Measurements from ENCODE around the gene CCDC136.

The CCDC136 gene

GRCh38 chr7:128777156-128778123, 14.3 kb upstream of the CCDC136 start:
- DNase-seq, result no peak

- DNase-seq, result no peak
Observed at GRCh38 chr7:128778946-128779345, 12.8 kb upstream of the CCDC136 start.

- DNase-seq, result no peak
Observed at GRCh38 chr7:128781126-128781525, 10.6 kb upstream of the CCDC136 start.

DNA sequence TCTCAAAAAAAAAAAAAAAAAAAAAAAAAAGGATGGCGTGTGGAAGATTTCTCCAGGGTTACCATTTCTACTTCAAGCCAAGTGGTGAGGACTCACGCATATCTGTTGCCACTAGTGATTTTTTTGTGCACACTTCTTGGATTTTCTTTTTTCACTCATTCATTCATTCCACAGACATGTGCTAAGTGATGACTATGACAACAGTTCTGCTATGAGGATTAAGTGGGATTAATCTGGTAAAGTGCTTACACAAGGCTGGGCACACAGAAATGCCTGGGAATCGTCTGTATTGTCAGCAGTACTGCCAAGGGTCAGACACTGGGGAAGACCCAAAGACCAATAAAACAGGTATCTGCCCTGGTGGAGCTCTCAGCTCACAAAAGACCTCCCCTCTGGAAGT, 9.9 kb upstream of the CCDC136 start:
- DNase-seq, result no peak

- DNase-seq, result no peak
Observed at GRCh38 chr7:128783143-128783861, 8.5 kb upstream of the CCDC136 start.

DNA sequence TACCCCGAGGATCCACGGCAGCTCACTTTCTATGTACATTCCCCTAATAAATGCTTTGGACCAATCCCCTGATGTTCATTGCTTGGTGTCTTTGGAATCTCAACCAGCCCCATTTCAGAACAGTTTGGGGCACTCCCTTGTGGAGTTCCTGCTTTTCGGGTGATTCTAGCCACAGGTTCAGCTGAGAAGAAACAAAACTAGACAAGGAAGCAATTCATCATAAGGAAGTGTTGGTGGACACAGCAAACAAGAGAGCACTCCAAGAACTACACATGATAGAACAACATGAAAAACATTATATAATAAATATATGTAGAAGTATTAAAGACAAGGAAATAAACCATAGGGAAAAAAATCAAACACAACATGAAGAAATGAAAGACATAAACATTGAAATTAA, 6.0 kb upstream of the CCDC136 start:
- no peak for DNase-seq

DNA sequence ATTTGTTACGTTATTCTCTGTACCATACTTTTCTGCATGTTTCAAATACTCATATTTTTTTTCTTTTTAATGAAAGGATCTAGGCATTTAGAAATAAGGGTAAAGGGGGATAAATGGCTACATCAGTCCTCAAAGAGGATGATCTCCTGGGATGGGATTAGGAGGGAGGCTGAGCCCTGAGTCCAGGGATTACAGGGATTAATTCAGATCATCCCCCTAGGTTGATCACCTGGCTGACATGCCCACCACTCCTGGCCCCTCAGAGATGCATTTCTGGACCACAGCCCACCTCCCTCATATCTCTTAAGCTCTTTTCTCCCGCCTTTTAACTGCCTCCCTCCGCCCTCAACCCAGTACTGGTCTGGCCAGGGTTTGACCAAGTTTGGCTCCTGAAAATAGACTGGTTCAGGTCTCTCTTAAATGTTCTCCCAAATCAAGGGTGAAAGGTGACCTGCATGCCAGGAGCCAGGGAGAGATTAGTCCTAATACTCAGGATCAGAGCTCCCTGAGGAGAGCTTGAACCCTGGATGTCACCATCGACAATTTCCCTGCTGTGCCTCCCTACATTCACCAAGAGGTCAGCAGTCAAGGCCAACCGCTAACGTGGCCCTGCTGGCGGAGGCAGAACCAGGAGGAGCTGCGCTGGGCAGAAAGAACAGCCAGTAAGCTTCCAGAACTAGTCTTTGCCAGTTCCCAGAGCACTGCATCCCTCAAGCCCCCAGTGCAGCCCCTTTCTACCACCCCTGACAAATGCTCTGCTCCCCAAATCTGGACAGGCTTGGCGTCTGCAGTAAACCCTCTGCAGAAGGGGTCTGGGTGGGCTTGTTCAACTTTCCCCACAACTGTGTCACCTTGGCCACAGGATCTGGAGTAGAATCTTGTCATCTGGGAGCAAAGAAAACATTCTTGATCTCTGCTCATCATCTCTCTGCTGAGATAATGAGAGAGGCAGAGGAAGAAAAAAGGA, 3.0 kb upstream of the CCDC136 start:
- DNase-seq, result no peak

DNA sequence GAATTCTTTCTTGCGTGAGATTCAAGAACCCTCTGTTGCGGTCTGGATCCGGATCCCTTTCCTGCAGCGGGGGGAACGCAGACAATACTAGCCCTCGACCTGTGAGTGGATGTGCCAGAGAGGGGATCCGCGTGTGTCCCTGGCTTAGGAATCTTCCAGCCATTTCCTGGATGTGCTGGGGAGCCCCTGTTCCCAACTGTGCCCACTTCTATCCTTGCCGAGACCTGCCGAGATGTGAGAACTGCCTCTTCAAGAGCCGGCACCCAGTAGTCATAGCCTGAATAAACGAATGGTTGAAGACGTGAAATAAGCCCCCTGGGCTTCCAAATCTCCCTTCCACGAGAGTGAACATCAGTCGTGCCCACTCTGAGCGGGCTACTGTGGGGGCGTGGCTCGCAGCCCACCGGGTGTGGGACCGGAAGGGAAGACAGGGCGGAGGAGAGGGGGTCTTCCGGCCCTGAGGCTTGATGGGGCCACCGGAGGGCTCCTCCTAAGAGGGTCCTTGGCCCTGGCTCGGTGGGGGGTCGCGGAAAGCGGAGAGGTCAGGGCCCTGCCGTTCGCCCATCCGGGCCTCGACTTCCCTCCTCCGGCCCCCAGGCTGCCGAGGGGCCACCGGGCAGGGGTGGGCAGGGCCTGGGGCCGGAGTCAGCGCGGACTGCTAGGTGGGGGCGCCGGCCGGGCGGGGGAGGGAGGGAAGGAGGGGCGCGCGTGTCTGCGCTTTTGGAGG, 1.3 kb upstream of the CCDC136 start:
- no peak for DNase-seq

DNA sequence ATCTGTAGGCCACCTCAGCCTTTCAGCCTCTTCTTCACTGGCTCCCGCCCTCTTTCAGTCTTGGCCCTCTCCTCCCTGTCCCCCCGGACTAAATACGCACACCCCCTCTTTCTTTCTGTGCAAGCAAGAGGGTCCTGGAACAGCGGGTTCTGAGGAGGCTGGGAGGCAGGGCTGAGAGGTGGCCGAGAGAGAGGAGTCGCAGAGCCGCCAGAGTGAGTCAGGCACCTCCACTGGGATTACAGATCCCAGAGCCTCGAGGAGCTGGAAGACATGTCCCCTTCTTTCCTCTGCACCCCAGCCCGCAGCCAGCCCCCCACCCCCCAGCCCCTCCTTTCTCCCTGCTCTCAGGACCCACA, 182 bp downstream of the CCDC136 start:
- no peak for DNase-seq

DNA sequence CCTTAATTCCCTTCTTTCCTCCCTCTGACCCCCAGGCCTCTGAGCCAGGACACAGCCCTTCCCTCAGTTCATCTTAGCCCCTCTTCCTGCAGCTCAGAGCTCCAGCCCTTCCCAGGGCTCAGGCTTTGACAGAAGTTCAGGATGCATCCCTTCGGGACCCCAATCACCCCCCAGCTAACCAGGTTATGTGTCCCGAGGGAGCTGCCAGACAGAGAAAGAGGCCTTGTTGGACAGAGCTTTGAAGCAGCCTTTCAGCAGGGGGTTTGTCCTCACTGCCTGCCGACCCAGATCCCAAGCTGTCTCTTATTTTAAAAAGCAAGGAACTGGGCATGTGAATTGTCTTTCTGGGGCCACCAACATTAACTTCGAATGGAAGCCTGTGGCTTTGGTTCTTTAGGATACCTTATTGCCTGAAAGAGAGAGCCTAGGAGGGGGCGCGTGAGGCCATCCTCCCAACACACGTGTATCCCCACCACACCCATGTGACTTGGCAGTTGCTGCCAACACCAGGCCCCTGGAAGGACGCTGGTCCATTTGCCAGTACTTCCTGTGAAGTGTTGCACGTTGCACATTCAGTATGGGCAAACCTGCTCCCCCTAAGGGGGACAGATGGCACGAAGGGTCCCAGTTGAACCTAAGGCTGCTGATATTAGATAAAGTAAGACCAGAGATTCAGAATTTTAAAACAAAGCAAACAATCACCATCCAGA, 858 bp downstream of the CCDC136 start:
- peak in 1 of 2 experiments; percentile 11 for DNase-seq

- no peak for DNase-seq
Observed at GRCh38 chr7:128793181-128793547, 1.4 kb downstream of the CCDC136 start.

- no peak for DNase-seq
Observed at GRCh38 chr7:128794020-128794419, 2.3 kb downstream of the CCDC136 start.

DNA sequence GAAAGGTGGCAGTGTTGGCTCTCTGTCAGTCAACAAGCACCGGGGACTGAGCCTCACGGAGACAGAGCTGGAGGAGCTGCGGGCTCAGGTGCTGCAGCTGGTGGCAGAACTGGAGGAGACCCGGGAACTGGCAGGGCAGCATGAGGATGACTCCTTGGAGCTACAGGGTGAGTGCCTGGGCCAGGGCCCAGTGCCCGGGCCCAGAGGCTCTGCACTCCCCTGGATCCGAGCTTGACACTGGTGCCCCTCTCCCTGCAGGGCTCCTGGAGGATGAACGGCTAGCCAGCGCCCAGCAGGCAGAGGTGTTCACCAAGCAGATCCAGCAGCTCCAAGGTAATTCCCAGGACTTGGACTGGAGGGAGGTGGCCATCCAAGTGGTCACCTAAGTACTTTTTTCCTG, 2.7 kb downstream of the CCDC136 start:
- DNase-seq, result no peak

DNA sequence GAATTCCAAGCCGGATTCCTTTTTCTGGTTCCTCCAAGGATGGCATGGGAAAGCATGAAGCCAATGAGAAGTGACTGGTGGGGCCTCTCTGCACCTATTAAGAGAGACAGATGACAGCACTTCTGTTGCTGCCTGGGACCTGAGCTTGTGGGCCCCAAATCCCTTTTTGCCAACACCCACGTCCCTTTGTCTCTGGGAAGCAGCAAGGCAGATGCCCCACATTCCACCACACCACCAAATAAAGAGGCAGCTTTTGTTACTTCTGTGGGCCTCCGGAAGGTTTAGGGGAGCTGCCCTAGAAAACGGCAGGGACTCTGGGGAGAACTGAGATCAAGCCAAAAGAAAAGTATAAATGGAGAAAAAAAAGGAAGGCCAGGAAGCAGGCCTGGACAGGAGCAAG, 3.4 kb downstream of the CCDC136 start:
- DNase-seq, result no peak

DNA sequence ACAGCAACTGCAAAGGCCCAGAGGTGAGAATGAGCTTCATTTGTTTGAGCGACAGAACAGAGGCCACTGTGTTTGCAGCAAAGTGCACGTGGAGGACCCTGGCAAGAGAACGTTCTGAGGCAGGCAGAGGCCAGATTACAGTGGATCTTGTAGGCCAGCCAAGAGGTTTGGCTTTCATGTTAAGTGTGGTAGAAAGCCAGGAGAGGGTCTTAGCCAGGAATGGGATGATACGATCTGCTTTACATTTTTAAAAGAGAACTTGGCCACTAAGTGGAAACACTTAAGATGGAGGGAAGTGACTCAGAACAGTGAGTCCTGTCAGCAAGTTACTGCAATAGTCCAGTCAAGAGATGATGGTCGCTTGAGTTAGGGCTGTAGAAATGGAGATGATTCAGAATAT, 4.6 kb downstream of the CCDC136 start:
- DNase-seq, result no peak

- peak; percentile 33 to 36 for DNase-seq
Observed at GRCh38 chr7:128799451-128799850, 7.7 kb downstream of the CCDC136 start.

DNA sequence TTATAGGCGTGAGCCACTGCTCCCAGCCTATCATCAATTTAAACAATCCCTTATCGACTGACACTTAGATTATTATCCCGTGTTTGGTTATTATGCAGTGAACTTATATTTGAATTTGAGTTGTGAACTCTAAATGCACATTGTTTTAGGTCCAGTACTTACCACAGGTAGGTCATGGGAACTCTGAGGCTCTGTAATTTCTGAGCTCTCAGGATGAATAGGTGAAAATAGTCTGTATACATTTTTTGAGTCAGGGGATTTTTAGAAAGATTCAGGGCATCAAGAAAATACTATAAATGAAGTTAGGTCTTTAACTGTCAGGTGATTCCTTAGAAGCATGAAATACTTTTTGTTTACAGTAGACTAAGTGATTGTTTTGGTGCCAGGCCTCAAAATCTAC, 8.8 kb downstream of the CCDC136 start:
- DNase-seq, result no peak

- DNase-seq, result no peak
Observed at GRCh38 chr7:128801003-128801402, 9.2 kb downstream of the CCDC136 start.

DNA sequence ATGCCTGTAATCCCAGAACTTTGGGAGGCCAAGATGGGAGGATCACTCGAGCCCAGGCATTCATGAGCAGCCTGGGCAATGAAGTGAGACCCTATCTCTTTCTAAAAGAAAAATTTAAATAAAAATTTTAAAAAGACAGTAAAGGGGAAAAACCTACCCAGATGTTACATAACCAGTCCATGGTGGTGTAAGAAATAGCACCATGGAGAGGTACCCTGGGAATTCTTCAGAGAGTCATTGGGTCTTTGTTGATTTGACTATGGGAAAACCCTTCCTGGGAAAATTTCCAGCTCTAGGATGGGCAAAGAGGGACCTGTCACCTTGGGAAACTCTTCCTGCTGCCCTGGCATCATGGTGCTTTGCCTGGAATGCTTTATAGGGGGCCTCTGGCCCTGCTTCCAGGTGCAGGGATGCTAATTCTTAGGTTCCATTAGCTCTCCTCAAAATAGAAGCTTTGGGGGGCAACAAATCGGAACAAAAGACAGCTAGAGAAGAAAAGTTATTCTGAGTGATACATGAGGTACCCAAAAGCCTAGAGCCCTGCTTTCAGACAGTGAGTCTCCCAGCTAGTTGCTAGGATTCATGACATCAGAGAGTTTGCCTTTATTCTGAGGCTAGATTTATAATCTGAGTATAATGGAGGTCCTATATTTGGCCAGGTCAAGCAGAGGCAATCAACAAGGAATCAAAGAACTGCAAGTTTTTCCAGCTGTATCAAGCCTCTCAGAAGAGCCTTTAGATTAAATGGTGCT, 10.1 kb downstream of the CCDC136 start:
- no peak for DNase-seq

DNA sequence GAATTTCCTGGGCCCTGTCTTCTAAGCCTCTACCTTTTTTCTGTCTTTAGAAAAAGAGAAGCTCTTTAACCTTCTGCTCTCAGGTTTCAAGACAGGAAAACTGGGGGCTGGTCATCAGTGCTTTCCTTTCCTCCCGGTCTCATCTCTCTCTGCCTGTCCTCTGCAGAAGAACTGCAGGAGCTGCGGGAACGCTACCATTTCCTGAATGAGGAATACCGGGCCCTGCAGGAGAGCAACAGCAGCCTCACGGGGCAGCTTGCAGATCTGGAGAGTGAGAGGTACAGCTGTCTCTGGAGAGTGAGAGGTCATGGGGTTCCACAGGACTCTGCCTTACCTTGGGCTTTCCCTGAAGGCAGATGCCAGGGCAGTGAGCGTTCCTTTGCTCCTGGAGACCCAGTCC, 12.7 kb downstream of the CCDC136 start:
- DNase-seq, result no peak

DNA sequence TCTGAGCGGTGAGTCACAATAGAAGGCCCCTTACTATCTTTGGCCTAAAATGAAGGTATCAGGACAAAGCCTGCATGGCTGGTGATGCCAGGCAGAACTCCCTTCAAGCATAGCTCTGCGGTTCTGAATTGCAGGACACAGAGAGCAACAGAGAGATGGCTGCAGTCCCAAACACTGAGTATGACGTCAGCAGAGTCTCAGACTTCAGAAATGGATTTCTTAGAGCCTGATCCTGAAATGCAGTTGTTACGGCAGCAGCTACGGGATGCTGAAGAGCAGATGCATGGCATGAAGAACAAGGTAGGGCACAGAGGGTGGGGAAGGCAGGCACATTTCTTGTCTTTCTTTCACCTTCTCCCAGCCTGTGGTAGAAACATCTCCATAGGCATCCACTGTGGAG, 13.5 kb downstream of the CCDC136 start:
- no peak for DNase-seq
